Endothelial cell of umbilical vein (primary cell): ENCODE results near the gene KANSL1. TPM values are rescaled to one million over a fixed set of nuclear protein-coding genes. Genes with fewer than 3 reads are reported as not detected.

ENCODE experiments used
- BruUV-seq: library from RNA; stranded (reverse); fragments of 400-500 nt; replicated peaks from 2 replicates; lab custom pipeline; 2021; lab: Mats Ljungman, UMichigan
- CTCF ChIA-PET: fragments of 300-600, 350-600 bp; sonication (Branson Sonifier 250); formaldehyde crosslinking; loops from one replicate; lab custom pipeline; 2021; ENCODE audit warnings: antibody characterized with exemption, inconsistent platforms; lab: Charles Lee
- POLR2A ChIA-PET: fragments of 300-600, 350-600 bp; sonication (Branson Sonifier 250); formaldehyde crosslinking; loops from one replicate; lab custom pipeline; 2021; ENCODE audit warnings: antibody characterized with exemption, inconsistent platforms; lab: Charles Lee
- DNase-seq: peaks from one replicate; pipeline ENCODE4 v3.0.0-alpha.2; 2011; ENCODE audit warnings: low read depth, low spot score
- FAIRE-seq: peaks from 2 replicates; lab custom pipeline; 2011; peaks lifted over from hg19 to GRCh38; lab: Jason Lieb, UNC
- H2AFZ ChIP-seq: 2 replicates; pipeline ENCODE4 v1.6.0; 2012; ENCODE audit warnings: low read depth, low read length, control low read depth, inconsistent platforms
- H3K27ac ChIP-seq: 2 replicates; pipeline ENCODE4 v1.5.1; 2011; ENCODE audit warnings: low read depth, mild to moderate bottlenecking, control low read depth, low read length, moderate library complexity; ENCODE audit not compliant: insufficient read depth
- H3K27me3 ChIP-seq, 2 experiments: 2 replicates each; pipeline versions ENCODE4 v1.6.0 to v1.6.1; 2011; ENCODE audit warnings: low read length in 2 of 2, mixed read lengths in 1 of 2; ENCODE audit not compliant: control insufficient read depth in 2 of 2, insufficient read depth in 2 of 2
- H3K36me3 ChIP-seq, 2 experiments: 2 replicates in 1 of 2; 3 replicates in 1 of 2; pipeline ENCODE4 v1.5.1; 2011; ENCODE audit warnings: low read length in 2 of 2, mild to moderate bottlenecking in 1 of 2, moderate library complexity in 1 of 2; ENCODE audit not compliant: control insufficient read depth in 2 of 2, insufficient read depth in 2 of 2; ENCODE audit errors: extremely low read depth in 1 of 2
- H3K4me1 ChIP-seq: 3 replicates; pipeline ENCODE4 v1.5.1; 2011; ENCODE audit warnings: mild to moderate bottlenecking, low read length; ENCODE audit not compliant: control insufficient read depth, insufficient read depth; ENCODE audit errors: extremely low read depth
- H3K4me2 ChIP-seq: 2 replicates; pipeline ENCODE4 v1.6.1; 2011; ENCODE audit warnings: low read length, control low read depth, mixed read lengths; ENCODE audit not compliant: insufficient read depth
- H3K4me3 ChIP-seq, 3 experiments: fragments of 200-600 bp in 1 of 3; sonication (generic), shearing (Covaris generic) in 1 of 3; replicated peaks in 1 of 3; 2 replicates each; pipeline ENCODE4 v1.5.1; 2011 to 2016; ENCODE audit warnings: control low read depth in 3 of 3, low read length in 3 of 3, mild to moderate bottlenecking in 2 of 3, inconsistent platforms in 1 of 3, low read depth in 1 of 3, moderate library complexity in 1 of 3; ENCODE audit not compliant: insufficient read depth in 1 of 3
- H3K79me2 ChIP-seq: 2 replicates; pipeline ENCODE4 v1.6.0; 2012; ENCODE audit warnings: low read length, inconsistent platforms; ENCODE audit not compliant: control insufficient read depth, insufficient read depth
- H3K9ac ChIP-seq: replicated peaks from 2 replicates; pipeline ENCODE3; 2011; ENCODE audit warnings: low read length, control low read depth; ENCODE audit not compliant: insufficient read depth; ENCODE audit errors: extremely low read depth
- H3K9me1 ChIP-seq: replicated peaks from 3 replicates; pipeline ENCODE4 v1.6.0; 2011; ENCODE audit warnings: mild to moderate bottlenecking, low read length; ENCODE audit not compliant: control insufficient read depth, insufficient read depth; ENCODE audit errors: extremely low read depth
- H3K9me3 ChIP-seq: replicated peaks from 2 replicates; pipeline ENCODE4 v1.5.1; 2012; ENCODE audit warnings: low read length, inconsistent platforms; ENCODE audit not compliant: control insufficient read depth, insufficient read depth
- H4K20me1 ChIP-seq: replicated peaks from 2 replicates; pipeline ENCODE3; 2011; ENCODE audit warnings: mild to moderate bottlenecking, low read length; ENCODE audit not compliant: control insufficient read depth, insufficient read depth; ENCODE audit errors: extremely low read depth
- CTCF ChIP-seq, 2 donors: IDR thresholded peaks; 1 replicate in 1 of 2; 2 replicates in 1 of 2; pipeline ENCODE4 v1.5.1; 2011; ENCODE audit warnings: low read length in 2 of 2, mild to moderate bottlenecking in 2 of 2, moderate library complexity in 2 of 2, control low read depth in 1 of 2, inconsistent platforms in 1 of 2, low read depth in 1 of 2; ENCODE audit not compliant: insufficient read depth in 1 of 2; ENCODE audit errors: extremely low read depth in 1 of 2
- EZH2 ChIP-seq: IDR thresholded peaks from 2 replicates; pipeline ENCODE4 v1.6.1; 2012; ENCODE audit warnings: borderline replicate concordance, low read depth, mild to moderate bottlenecking, moderate library complexity, low read length, inconsistent platforms; ENCODE audit not compliant: severe bottlenecking
- FOS ChIP-seq: IDR thresholded peaks from 2 replicates; pipeline ENCODE4 v1.6.1; 2011; ENCODE audit warnings: mild to moderate bottlenecking, low read length, moderate library complexity, borderline replicate concordance; ENCODE audit not compliant: insufficient read depth
- GATA2 ChIP-seq: IDR thresholded peaks from 2 replicates; pipeline ENCODE4 v1.7.0; 2011; ENCODE audit warnings: low read depth, mild to moderate bottlenecking, moderate library complexity, mixed read lengths, low read length; ENCODE audit not compliant: insufficient read length, insufficient read depth
- JUN ChIP-seq: IDR thresholded peaks from 2 replicates; pipeline ENCODE4 v1.6.1; 2011; ENCODE audit warnings: borderline replicate concordance, low read depth; ENCODE audit not compliant: insufficient read length, insufficient read depth
- MAX ChIP-seq: IDR thresholded peaks from 2 replicates; pipeline ENCODE4 v1.6.1; 2011; ENCODE audit not compliant: insufficient read depth, insufficient read length
- MYC ChIP-seq: IDR thresholded peaks from one replicate; pipeline ENCODE4 v1.6.1; 2011; ENCODE audit warnings: mild to moderate bottlenecking, low read depth, low read length
- POLR2A ChIP-seq: IDR thresholded peaks from 2 replicates; pipeline ENCODE4 v1.6.1; 2012; ENCODE audit warnings: low read depth, mild to moderate bottlenecking, control low read depth, low read length
- POLR2AphosphoS5 ChIP-seq: IDR thresholded peaks from 2 replicates; pipeline ENCODE4 v1.6.1; 2012; ENCODE audit warnings: low read depth, mild to moderate bottlenecking, control low read depth, low read length, moderate library complexity; ENCODE audit not compliant: insufficient read depth
- dilution Hi-C: fragments of 300-500 bp; cut with MboI; formaldehyde crosslinking; loops from one replicate; pipeline ENCODE4 v1.15.0; 2019; ENCODE audit warnings: low sequenced_read_pairs; ENCODE audit not compliant: extremely low pct_ligation_motif_present
- intact Hi-C: fragments of 100-400 bp; cut with micrococcal nuclease; formaldehyde crosslinking; loops from one replicate; pipeline ENCODE4 v1.10.0; 2022
- polyA plus RNA-seq, 4 experiments: library from polyadenylated mRNA; depleted of rRNA in 3 of 4; stranded (reverse) in 3 of 4; unstranded in 1 of 4; fragments of >200 nt; gene quantifications; 2 replicates each; pipeline versions ENCODE4 v1.2.1 to v1.2.3, GENCODE V29; 2011 to 2012; ENCODE audit warnings: missing spikeins in 1 of 4
- total RNA-seq: library from RNA; stranded (reverse); gene quantifications from 2 replicates; pipeline ENCODE4 v1.2.3, GENCODE V29; 2021

The KANSL1 gene
- total and polyA plus RNA-seq, 2 donors (not counting 3 experiments of a cell fraction or from before 2014, with no cell fraction given): 29.1 to 74.0 TPM

- Histone ChIP-seq H3K36me3 (peaks cover 21 to 22% of the 10 kb centered on the region in 2 experiments), H3K9me3 (no peaks in the 10 kb centered on the region), H3K9me1 (no peaks in the 10 kb centered on the region), H3K27ac (no peak overlapping the region), H3K4me2 (no peak overlapping the region), H3K4me3 (no peak overlapping the region), H3K27me3 (no peaks in the 10 kb centered on the region), H3K9ac (no peak overlapping the region), H2AFZ (no peak overlapping the region), H4K20me1 (peaks cover 31% of the 10 kb centered on the region), H3K4me1 (no peaks in the 10 kb centered on the region), H3K79me2 (peaks cover 100% of the 10 kb centered on the region)
- POLR2A ChIA-PET: no interaction called here
- intact Hi-C loops (no loop called here), dilution Hi-C loops (no loop called here)
- CTCF ChIA-PET: interaction anchor here (0.8 to 1.2 kb wide), 3 partner anchors 9 to 21 kb away, joined by 3 to 4 read pairs (median 3); partner anchors contain the start of gene KANSL1
- no peak for DNase-seq
- TF ChIP-seq MYC (no peak), EZH2 (no peak), POLR2AphosphoS5 (no peak), POLR2A (no peak), GATA2 (no peak), CTCF (IDR thresholded peaks at IDR 0.05; ENCODE audit: extremely low read depth in 1 of 2, insufficient read depth in 1 of 2, low read depth in 1 of 2, low read length in 2 of 2) (no peak), JUN (no peak), FOS (no peak), MAX (no peak)
- FAIRE-seq: no peak
- no TSS peak for BruUV-seq
These were observed 21.3 kb downstream of the KANSL1 start for GRCh38 chr17:46171939-46172338.
